Middle frontal gyrus (tissue), 1 donor: ENCODE results near the gene GPRC5D.

Experiments used
- DNase-seq: peaks from one replicate; pipeline ENCODE4 v3.0.0-alpha.2; 2015; ENCODE audit warnings: low spot score; ENCODE audit errors: extremely low spot score

Gene GPRC5D

DNA sequence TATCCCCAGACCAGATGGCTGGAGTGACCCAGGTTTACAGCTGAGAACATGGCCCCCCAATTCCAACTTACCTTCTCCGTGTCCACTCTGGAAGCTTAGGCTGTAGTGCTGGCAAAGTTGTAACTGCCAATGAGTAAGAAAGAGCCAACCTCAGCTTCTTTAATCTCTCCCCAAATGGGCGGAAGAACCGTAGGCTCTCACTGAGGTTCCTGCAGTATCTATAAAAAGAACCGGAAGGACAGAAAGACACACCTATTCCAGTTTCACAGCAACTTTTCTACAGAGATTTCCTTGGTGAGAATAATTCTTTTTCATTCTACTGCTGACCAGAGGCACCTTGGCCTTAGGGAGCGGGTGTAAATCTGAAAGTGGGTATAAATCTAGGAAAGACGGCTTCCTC, at the start of gene GPRC5D:
Gene GPRC5D (minus strand): TSS at position 135 of the 400 bp plus-strand sequence. CDS start 1,786 bp downstream, outside the sequence.
- no peak for DNase-seq

- no peak for DNase-seq
Observed at GRCh38 chr12:13001775-13002040, 49.7 kb upstream of the GPRC5D start.

GRCh38 chr12:13000925-13001774, 49.2 kb upstream of the GPRC5D start:
- DNase-seq = no peak

DNA sequence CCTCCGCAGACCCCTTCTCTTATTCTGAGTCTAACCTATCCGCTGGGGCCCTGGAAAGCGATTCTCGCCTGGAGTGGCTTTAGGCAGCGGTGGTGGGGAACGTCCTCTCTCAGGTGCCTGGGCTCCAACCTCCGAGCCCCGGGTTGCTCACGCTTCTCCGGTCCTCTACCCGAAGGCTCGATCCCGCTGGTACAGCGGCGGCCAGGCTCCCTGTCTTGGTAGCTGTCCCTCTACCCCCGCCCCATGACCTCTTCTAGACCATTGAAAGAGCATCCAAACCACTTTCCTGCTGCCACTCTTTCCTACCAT, 48.6 kb upstream of the GPRC5D start:
- DNase-seq = no peak

- peak; percentile 80 for DNase-seq
Observed at GRCh38 chr12:12999959-13000615, 48.1 kb upstream of the GPRC5D start, which contains the start of gene HEBP1. TSS of gene HEBP1 (minus strand) at chr12:13000265. CDS start at chr12:13000114, 151 bp downstream.

DNA sequence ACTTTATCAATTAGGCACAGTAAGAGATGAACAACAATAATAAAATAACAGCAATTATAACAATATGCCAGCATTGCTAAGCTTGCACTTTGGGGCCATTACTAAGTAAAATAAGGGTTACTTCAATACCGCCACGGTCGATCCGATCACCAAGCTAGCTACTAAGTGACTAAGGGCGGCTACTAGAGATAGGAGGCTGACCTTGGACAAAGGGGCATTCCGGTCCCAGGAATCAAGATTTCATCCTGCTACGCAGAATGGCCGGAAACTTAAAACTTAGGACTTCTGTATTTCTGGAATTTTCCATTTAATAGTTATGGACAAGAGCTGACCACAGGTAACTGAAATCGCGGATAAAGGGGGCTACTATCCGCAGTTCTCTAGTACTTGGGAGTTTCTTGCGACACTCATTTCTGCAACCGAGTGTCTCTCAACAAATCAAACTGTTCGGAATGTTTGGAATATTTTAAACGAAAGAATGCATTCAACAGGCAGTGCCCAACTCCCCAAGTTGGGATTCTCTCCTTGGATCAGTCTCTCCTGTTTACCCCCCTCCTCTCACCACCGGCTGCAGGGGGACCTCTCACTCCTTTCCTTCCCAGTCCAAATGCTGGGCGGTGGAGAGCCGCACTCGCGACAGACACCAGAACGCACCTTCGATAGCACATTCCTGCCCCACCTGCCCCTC, 47.4 kb upstream of the GPRC5D start:
- no peak for DNase-seq

GRCh38 chr12:12998248-12998647, 46.3 kb upstream of the GPRC5D start:
- DNase-seq = no peak

DNA sequence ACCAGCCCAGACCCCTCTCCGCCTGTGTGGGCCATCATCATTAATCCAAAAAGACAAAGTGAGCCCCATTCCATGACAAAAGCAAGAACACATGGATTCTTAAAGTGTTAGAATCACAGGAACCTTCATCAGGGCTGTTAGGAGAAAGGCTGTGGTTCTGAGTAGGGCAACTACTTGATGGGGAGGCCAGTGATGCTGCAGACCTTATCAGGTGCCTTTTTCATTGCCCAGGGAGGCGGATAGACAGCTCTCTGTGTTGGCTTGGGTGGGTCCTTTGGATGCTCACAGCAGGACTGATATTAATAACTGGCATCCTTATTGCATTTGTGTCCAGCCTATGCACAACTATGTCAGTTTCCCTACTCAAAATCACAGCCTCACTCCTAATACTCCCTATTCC, 45.8 kb upstream of the GPRC5D start:
- no peak for DNase-seq

GRCh38 chr12:12997156-12997555, 45.2 kb upstream of the GPRC5D start:
- DNase-seq = no peak

DNA sequence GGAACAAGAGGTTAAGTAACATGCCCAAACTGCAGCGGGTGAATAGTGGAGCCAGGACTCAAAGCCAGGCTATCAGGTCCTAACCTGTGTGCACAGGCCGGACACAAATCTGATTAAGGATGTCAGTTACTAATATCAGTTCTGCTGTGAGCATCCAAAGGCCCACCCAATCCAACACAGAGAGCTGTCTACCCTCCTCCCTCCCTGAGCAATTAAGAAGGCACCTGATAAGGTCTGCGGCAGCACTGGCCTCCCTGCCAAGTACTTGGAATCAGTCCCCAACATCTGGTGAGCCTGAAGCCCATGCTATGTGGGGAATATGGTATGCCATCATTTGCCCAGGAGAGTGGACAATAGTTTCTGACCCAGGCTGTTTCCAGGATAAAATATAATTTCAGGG, 44.2 kb upstream of the GPRC5D start:
- DNase-seq = no peak

DNA sequence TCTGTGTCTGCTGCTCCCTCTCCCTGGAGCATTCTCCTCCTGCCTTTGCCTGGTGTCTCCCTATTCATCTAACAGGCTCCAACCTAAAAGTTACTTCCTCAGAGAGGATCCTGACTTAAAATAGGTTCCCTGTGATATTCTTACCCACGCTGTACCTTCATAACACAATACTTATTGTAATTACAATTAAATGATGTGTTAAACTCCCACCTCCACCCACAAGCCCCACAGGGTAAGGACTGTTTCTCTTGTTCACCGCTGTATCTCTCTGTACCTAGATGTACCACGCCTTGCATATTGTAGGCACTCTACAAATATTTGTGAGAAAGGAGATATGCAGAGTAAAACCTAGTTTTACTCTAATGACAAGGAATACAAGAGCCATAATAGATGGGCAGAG, 43.1 kb upstream of the GPRC5D start:
- no peak for DNase-seq

- no peak for DNase-seq
Observed at GRCh38 chr12:12993367-12993766, 41.4 kb upstream of the GPRC5D start.

- no peak for DNase-seq
Observed at GRCh38 chr12:12992418-12993130, 40.6 kb upstream of the GPRC5D start.

DNA sequence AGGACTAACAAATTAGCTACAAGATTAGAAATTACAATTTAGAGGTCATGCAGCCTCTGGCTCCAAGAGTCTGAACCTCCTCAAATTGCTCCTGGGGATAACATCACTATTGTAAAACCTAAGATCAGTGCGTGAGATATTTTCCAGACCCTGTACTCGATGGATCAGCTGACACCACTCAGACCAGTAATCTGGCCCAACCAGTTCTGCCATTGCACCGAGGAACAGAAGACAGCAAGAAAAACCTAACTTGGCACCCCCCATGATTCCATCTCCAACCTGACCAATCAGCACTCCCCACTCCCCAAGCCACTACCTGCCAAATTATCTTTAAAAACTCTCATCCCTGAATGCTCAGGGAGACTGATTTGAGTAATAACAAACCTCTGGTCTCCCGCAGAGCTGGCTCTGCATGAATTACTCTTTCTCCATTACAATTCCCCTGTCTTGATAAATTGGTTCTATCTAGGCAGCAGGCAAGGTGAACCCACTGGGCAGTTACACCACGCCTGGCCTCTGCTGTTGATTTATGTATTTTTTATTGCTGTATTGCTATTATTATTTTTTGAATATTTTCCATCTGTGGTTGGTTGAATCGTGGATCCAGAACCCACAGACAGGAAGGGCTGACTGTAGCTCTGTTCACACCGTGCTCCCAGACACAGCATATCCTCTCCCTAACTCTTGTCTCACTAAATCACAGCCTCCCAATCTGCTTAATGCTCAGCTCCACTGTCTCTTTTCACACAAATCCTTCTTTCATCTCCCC, 38.9 kb upstream of the GPRC5D start:
- DNase-seq = no peak

DNA sequence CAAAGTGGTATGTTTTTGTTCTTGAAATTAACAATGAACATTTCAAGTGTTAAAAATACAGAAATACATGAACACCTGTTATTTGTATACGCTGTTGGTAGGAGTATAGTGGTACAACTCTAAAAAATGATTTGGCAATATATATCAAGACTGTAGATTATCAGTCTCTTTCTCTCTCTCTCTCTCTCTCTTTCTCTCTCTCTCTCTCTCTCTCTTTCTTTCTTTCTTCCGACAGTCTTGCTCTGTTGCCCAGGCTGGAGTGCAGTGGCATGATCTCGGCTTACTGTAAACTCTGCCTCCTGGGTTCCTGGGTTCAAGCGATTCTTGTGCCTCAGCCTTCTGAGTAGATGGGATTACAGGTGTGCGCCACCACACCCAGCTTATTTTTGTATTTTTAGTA, 35.5 kb upstream of the GPRC5D start:
- DNase-seq = no peak

DNA sequence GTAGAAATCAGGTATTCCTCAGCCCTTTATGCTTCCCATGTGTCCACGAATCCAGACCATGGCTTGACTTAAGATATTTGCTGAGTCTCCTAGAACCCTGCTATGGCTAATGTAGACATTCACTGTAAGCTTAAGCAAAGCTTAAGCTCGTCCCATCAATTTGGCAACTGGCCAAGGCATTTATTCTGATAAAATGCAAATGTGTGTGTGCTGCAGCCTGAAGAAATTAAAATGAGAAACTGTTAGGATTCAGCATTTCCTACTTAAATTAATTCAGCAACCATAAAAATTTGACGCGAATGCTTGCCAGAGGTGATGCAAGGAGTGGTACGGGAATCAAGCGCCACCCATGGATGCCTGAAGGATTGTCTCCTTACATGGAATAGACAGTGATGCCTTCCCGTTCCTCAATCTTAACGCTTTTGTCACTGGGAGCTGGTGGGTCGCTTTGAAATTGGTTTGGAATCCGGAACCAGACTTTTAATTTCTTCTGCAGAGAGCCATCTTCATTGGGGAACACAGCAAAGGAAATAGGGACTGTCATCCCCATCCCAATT, 34.9 kb upstream of the GPRC5D start:
- DNase-seq = no peak

DNA sequence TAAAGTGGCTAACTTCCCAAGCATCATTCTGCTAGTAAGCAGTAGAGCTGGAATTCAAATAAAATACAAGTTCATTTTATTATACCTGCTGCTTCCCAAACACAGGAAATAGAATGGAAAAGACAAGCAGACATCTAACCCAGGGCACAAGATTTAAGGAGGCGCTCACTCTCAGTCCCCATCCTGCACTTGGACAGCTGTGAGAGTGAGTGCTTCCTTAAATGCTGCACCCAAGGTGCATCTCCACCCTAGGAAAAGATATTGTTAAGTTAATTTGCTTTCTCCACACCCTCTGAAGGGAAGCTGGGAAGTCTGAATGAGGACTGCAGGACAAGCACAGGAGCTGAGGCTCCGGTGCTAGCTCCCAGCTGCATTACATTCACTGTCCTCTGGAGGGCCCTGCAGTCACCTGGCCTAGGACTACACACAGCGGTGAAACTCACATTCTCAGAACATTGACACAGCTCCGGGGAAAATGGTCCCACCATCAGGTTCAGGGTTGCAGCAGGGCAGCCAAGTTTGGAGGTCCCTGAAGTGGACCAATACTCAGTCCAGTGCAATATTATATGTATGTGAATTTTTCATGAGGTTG, 33.9 kb upstream of the GPRC5D start:
- DNase-seq = no peak

DNA sequence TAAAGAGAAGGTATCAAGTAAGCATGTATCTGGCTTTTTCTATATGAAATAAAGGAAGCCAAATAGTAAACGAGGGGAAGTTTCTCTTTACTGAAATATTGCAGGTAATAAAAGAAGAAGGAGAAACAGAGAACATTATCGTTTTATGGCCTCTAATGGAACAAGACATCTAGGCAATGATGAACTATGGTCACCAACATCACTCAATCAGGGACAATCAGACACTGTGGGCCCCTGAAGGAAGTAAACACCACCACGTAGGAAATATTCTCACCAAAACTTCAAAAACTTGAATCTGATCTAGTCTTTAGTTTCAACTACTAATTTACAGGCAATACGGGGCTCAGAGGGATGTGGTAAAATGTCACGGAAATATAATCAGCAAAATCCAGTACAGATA, 32.2 kb upstream of the GPRC5D start:
- DNase-seq = no peak

DNA sequence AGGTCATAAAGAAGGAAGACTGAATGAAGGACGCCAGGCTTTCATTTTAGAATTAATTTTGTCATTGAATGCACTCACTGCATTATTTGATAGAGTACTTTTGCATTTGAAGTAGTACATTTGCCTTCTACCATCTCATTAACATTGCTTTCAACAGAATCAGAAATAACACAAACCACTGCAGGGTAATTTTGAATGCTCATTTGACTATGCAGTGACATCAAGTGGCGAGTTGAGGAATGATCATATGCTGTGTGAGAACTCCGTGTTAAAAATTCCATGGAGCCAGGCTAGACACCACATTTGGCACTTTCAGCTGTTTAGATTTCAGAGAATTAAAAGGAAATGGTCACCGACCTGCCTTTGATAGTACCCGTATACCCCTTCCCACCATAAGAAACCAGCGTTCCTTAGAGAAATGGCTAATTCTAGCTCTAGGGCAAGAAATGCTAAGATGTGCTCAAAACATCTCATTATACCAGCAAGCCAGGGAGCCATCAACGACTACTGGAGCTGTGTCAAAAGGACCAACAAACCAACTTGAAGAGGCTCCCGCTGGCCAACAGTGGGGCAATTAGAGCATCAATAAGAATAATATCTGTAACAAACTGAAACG, 31.6 kb upstream of the GPRC5D start:
- DNase-seq = peak; percentile 73

DNA sequence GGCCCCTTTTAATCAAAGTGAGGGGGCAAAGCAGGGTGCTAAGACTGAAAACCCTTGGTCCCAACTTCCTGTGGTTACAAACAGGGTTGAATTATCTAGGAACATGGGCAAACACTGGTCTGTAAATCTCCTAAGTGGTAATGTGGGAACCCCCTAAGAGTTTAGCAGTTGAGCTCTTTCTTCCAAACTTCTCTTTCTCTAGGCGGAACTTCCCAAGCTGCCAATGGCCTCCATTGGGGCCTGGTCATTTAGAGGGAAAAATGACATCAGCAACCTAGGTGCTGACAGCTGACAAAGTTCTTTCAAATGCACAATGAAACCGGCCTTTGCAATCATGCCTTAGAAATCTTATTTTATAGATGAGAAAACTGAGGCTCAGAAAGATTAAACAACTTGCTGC, 30.4 kb upstream of the GPRC5D start:
- no peak for DNase-seq
